ENCODE data around the gene HUS1. TPM values are rescaled to one million over a fixed set of nuclear protein-coding genes. Genes with fewer than 3 reads are reported as not detected.

Gene HUS1
- total RNA-seq, 1 donor from 2014 or later, result 19.7 TPM

DNA sequence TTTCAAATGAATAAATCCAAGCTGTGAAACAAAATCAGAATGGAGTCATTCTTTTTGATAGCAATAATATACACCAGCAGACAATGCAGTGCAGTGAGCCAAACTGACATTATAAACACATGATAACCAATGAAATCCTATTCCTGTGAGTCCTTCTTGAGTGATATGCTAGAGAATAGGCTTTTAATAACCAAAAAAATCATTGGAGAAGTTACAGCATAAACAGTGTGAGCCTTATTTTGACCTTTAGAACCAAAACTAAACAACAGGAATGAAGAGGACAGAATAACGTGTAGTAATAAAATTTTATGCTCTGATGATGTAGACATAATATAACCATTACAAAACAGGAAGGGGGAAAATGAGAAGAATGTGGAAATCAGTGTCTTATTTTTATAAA is 8.7 kb downstream of the HUS1 start:
- peaks cover 31% of the 10 kb centered on the region for H3K36me3 ChIP-seq (ENCODE audit: control insufficient read depth, insufficient read depth, low read length)
- TF ChIP-seq, protein P1, sequence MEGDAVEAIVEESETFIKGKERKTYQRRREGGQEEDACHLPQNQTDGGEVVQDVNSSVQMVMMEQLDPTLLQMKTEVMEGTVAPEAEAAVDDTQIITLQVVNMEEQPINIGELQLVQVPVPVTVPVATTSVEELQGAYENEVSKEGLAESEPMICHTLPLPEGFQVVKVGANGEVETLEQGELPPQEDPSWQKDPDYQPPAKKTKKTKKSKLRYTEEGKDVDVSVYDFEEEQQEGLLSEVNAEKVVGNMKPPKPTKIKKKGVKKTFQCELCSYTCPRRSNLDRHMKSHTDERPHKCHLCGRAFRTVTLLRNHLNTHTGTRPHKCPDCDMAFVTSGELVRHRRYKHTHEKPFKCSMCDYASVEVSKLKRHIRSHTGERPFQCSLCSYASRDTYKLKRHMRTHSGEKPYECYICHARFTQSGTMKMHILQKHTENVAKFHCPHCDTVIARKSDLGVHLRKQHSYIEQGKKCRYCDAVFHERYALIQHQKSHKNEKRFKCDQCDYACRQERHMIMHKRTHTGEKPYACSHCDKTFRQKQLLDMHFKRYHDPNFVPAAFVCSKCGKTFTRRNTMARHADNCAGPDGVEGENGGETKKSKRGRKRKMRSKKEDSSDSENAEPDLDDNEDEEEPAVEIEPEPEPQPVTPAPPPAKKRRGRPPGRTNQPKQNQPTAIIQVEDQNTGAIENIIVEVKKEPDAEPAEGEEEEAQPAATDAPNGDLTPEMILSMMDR (IDR thresholded peaks at IDR 0.05; ENCODE audit: insufficient read depth, low read length, severe bottlenecking), result no peak
- no peak overlapping the region for H3K4me3 ChIP-seq (ENCODE audit: low read depth, low read length)
- DNase-seq (ENCODE audit: low read depth) (no peak), FAIRE-seq (no peak)
- no peaks in the 10 kb centered on the region for H3K27me3 ChIP-seq (ENCODE audit: control insufficient read depth, insufficient read depth, low read length)

- Histone ChIP-seq H3K4me3 (ENCODE audit: low read depth, low read length) (no peak overlapping the region), H3K36me3 (ENCODE audit: control insufficient read depth, insufficient read depth, low read length) (peaks cover 32% of the 10 kb centered on the region), H3K27me3 (ENCODE audit: control insufficient read depth, insufficient read depth, low read length) (no peaks in the 10 kb centered on the region)
- TF ChIP-seq, protein P1 (IDR thresholded peaks at IDR 0.05; ENCODE audit: insufficient read depth, low read length, severe bottlenecking), result peak; percentile 87
- DNase-seq (ENCODE audit: low read depth) (peak; percentile 44), FAIRE-seq (no peak)
Measured at GRCh38 chr7:47968847-47969774, 10.3 kb downstream of the HUS1 start.

DNA sequence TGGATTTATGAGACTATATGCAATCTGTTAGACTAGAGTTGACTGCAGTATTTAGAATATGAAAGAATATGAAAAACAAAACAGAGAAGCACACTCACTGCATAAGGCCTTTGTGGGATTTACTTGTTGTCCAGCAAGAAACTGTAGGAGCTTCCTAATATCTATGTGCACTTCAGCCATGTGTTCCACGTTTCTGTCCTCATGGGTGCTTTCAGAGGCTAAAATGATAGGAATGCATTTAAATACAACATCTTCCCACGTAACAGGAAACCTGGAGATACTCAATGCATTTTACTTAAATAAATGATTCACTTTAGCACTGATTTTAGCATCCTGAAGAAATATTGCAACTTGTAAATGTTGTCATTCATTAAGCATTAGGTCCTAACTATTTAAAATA is 11.7 kb downstream of the HUS1 start:
- DNase-seq (ENCODE audit: low read depth), result no peak

DNA sequence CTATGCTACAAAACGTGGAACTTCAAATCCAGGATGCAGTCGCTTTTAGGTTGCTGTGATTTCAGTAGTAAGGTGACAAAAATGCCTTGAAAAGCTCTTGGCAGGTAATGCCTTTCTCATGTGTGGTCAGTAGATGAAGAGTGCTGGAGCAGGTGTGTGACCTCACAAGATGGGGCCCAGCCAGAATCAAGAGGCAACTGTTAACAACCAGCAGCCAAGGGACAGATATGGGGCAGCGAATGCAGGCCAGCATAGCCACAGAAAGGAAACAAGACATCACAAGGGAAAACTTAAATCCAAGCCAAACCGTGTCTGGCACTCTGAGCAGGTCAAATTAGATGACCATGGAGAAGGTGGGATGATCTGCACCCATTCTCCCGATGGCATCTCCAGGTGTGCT is 12.3 kb downstream of the HUS1 start:
- TF ChIP-seq, protein P1 (IDR thresholded peaks at IDR 0.05; ENCODE audit: insufficient read depth, low read length, severe bottlenecking), result no peak
- no peak for DNase-seq (ENCODE audit: low read depth)
- peaks cover 32% of the 10 kb centered on the region for H3K36me3 ChIP-seq (ENCODE audit: control insufficient read depth, insufficient read depth, low read length)

More for the DNA sequence above, 11.7 kb downstream of the HUS1 start:
- no peak for FAIRE-seq
- TF ChIP-seq, protein P1 (IDR thresholded peaks at IDR 0.05; ENCODE audit: insufficient read depth, low read length, severe bottlenecking), result no peak
- Histone ChIP-seq H3K4me3 (ENCODE audit: low read depth, low read length) (no peak overlapping the region), H3K36me3 (ENCODE audit: control insufficient read depth, insufficient read depth, low read length) (peaks cover 28% of the 10 kb centered on the region), H3K27me3 (ENCODE audit: control insufficient read depth, insufficient read depth, low read length) (no peaks in the 10 kb centered on the region)

DNA sequence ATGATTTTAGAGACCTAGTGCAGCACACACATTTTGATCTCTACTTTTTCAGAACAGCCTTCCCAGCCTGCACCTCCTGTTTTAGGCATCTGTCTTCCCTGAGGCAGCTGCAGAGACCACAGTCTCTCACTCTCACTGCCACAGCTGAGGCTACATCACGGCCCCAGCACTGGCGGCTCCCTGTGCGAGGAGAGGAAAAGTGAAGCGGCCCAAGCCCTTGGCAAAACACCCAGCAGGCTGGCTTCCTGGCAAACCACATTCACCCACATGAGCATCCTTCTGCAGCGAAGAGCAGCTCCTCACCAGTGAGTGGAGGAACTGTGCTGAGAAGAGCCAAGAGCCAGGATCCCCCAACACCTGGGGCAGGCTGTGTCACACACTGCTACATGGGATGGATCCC is 14.0 kb downstream of the HUS1 start:
- no peaks in the 10 kb centered on the region for H3K27me3 ChIP-seq (ENCODE audit: control insufficient read depth, insufficient read depth, low read length)
- no peak for DNase-seq (ENCODE audit: low read depth)
- TF ChIP-seq, protein P1 (IDR thresholded peaks at IDR 0.05; ENCODE audit: insufficient read depth, low read length, severe bottlenecking), result no peak
- peaks cover 33% of the 10 kb centered on the region for H3K36me3 ChIP-seq (ENCODE audit: control insufficient read depth, insufficient read depth, low read length)
- FAIRE-seq, result no peak
- H3K4me3 ChIP-seq (ENCODE audit: low read depth, low read length), result no peak overlapping the region

More for the DNA sequence above, 12.3 kb downstream of the HUS1 start:
- no peak for FAIRE-seq
- no peaks in the 10 kb centered on the region for H3K27me3 ChIP-seq (ENCODE audit: control insufficient read depth, insufficient read depth, low read length)
- H3K4me3 ChIP-seq (ENCODE audit: low read depth, low read length), result no peak overlapping the region

All from bronchial epithelial cell (primary cell).